HG02678 (cell line): ENCODE data around the gene SOX14.

Experiments
- ATAC-seq: cut with Tn5 transposase; IDR thresholded peaks from one replicate; pipeline ENCODE4 v1.9.1; 2021; ENCODE audit warnings: mild to moderate bottlenecking, moderate library complexity; ENCODE audit not compliant: unreplicated experiment

SOX14 gene

DNA sequence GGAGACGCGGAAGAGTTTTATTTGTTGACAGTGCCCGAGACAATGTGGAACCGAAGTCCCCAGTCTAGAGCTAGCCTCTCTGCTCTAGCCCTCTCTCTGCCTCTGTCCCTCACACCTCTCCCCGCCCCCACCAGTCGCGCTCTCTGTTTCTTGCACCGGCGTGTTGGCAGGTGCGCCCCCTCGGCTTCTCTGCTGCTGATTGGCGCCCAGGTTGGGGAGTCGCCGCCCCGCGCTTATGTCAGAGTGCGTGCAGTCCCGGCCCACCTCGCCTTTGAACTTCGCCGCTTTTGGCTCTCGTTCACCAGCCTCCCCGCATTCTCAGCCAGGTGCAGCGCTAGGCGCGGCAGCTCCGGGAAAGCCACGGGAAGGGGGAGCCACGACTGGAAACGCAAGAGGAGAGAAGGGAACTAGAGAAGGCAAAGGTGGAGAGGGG is at the start of gene SOX14:
Gene SOX14 (plus strand): TSS at position 315 of the 433 bp plus-strand sequence. CDS start 470 bp downstream, outside the sequence.
- ATAC-seq: no peak

- no peak for ATAC-seq
These were observed 49.6 kb upstream of the SOX14 start for GRCh38 chr3:137714551-137714950.

DNA sequence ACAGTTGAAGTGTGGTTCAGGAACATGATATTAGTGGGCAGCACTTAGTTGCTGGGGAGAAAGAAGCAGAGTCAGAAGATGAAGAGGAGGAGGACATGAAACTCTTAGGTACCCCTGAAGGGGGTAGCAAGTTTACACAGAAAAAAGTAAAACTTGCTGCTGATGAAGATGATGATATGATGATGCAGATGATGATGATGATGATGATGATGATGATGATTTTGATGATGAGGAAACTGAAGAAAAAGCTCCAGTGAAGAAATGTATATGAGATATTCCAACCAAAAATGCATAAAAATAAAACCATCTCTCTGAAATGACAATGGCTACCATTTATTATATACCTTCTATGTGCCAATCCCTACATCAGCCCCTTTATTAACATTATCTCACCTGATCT is 39.9 kb upstream of the SOX14 start:
- ATAC-seq: no peak

DNA sequence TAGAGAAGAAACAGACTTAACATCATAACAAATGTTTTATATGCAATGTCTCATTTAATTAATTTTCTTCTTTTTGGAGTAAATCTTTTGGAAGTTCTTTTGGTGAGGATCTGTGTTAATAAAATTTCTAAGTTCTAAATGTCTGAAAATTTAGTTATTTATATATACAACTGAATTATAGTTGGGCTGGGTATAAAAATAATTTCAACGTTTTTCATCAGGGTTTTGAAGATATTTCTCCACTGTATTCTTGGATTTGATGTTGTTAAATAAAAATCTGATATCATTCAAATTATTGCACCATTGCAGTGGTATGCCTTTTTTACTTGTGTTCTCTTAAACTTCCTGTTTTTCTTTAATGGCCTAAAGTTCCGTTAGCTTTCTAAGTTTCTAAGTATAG is 26.9 kb upstream of the SOX14 start:
- no peak for ATAC-seq

DNA sequence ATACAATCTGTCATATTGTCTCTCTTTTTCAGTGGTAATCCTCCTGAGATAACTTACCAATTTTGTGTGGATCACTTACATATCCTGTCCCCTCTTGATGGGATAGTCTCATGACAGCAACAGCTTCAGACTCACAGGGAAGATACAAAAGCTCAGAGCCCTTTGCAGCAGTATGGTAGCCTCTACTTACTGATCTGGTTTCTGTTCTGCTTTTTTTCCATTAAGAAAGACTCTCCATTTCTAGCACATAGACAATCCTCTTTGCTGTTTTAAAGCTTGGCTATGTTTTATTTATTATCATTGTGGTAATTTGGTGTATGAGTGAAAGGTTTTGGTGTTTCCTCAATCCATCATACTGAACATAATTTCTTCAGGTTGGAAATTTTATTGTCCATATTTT is 25.4 kb upstream of the SOX14 start:
- ATAC-seq: no peak

GRCh38 chr3:137743608-137744007 is 20.5 kb upstream of the SOX14 start:
- ATAC-seq: no peak

GRCh38 chr3:137746808-137747207 is 17.3 kb upstream of the SOX14 start:
- no peak for ATAC-seq

GRCh38 chr3:137759505-137759904 is 4.6 kb upstream of the SOX14 start:
- no peak for ATAC-seq

DNA sequence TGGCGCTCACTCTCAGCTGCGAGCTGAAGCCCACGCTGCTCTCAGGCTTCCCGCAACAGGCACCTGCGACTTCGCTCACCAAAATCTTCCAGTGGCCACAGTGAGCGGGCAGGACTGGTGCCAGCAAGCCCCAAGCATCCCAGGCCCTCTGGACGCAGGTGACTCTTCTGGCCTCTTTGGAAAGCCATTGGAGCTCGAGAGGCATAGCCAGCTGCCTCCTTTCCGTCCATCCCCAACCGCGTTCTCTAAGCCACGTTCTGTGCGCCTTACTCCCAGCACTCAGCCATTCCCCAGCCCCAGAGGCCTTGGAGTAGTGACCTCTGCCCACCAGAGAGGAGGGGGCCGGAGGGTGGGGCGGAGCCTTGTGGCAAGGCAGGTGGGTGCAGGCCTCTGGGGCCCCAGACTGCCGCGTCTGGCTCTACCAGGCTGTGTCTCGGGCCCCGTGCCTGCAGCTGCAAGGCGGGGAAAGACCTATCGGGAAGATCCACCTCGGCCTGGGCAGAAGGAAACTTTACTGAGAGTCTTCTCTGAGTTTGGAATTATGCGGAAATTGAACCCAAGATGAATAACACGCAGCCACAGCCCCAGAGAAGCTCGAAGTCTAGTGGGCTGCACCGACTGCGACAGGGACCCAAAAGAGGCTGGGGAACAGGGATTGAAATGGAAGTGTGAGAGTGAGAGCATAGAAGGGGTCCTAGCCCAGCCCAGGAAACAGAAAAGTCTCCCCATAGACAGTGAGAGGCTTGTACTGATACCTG is 3.6 kb upstream of the SOX14 start:
- no peak for ATAC-seq

DNA sequence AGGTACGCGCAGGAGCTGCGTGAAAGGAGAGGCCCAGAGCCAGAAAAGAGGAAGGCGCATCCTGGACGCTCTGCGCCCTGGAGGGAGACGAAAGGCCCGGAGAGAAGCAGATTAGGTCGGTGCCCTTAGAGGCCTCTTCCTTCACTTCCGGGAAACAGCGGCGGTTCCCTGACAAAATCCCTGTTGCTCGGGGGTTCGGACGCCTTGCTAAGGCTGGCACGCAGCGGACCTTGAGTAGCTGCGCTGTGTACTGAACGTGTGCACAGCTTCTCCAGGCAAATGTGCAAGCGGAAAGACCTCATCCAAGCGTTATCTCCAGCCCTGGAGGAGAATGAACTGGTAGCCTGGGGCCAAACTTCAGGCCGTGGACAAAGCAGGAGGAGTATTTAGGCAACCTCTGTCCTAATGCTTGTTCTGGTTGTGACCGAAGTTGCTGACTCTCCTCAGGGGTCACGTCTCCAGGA is 3.0 kb upstream of the SOX14 start:
- ATAC-seq: no peak

- no peak for ATAC-seq
These were observed 2.3 kb upstream of the SOX14 start for GRCh38 chr3:137761563-137762503.

DNA sequence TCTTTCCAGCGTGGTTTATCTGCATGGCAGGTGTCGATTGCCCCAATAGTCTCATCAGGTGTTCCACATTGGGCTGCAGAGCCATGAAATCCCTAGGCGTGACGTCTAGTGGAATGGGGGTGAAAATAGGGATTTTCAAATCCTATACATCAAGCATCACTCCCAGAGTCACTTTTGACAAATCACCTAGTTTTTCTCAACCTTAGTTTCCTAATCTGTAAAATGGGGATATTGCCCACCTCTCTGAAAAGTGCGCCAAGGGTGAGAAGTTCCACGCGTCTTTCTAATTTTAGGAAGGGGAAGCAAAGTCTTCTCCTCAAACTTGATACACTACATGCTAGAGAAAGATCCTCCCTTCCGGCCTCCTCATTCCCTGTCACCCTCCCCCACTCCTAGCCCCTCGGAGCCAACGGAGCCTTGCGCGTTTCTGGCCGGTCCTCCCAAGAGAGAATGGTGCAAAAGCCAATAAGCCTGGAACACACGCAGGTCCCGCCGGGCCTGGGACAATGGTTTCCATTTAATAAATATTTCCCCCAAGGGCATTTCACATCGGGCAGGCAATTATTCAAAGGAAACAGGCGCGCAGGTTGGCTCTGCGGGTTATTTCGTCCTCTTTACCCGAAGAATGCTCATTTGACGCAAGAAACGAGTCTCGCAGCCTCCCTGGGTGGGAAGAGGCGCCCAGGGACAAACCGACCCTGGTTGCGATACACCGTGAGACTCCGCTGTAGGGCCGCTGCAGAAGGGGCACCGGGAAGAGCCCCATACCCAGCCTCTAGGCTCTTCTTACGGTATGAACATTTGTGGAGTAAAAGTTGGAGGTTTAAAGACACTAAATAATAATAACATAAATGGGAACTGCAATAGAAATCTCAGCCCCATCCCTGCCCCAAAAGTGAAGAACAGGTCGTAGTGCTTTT is 1.2 kb upstream of the SOX14 start:
- ATAC-seq: no peak

GRCh38 chr3:137763594-137763938 is 549 bp upstream of the SOX14 start:
- no peak for ATAC-seq

- ATAC-seq: no peak
These were observed 621 bp downstream of the SOX14 start for GRCh38 chr3:137764563-137765309.

DNA sequence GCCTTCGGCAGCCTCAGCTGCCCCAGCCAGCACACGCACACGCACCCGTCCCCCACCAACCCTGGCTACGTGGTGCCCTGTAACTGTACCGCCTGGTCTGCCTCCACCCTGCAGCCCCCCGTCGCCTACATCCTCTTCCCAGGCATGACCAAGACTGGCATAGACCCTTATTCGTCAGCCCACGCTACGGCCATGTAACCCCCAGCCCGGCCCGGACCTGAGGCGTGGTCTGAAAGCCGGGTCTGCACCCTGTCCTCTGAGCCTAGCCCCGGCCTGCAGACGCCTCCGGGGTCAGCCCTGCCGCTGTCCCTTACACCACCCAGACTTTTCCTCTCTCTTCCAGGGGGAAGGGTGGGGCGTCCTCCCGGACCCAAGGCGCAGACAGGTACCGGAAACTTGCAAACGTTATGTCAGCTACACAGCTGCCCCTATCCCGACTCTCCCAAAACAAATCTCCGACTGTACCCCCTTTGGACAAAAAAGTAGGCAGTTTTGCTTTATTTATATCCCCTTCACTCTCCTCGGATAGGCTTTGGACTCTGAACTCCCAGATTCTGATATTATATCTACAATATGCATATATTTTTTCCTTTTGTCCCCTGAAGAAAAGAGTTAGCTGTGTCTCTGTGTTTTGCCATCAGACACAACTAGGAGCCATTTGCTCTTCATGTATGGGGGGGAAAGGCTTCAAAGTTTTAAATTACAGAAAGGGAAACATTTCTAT is 1.4 kb downstream of the SOX14 start:
- no peak for ATAC-seq

DNA sequence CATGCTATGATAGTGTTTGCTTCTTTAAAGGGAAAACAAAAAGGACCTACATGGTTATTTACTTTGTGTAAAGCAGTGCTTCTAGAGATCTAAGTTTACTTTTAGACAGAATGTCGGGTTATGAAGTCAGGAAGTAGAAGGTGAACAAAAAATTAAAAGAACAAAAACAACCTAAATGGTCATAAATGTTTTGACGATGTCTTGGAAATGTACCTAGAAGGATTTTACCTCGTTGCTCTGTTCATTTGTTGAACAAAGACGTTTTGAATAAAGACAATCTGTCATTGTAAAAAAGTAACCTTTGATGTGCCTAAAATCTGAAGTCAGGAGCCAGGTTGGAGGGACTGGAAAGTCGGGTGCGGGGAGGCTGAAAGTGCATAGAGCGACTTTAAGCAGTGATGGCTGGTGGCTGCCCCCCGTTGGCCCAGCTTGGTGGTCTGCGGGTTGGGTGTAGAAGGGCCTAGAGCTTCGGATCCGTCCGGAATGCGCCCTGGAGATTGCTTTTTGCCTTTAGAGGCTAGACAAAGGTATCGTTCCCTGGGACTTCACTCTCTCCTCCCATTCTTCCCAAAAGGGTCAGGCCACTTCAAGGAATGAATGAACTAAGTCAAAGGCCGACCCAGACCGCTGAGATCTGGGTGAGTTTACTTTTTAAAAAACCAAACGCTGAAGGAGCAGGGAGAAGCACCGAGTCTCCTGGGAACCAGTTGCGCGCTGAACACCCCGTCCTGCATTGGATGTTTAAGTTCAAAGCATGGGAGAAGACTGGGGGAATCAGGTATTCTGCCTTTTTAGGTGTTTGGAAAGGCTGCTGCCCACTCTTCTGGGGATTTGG is 2.1 kb downstream of the SOX14 start:
- no peak for ATAC-seq

GRCh38 chr3:137766876-137767537 is 2.9 kb downstream of the SOX14 start:
- ATAC-seq: no peak
